Renal cortical epithelial cell (primary cell): ENCODE data around the gene CDSN. TPM values are rescaled to one million over a fixed set of nuclear protein-coding genes. Genes with fewer than 3 reads are reported as not detected.
"Not testable (repeated sequence)": the region's sequence is repeated elsewhere in the genome, so short reads cannot be mapped to it uniquely, and the experiment has no call there.

Experiments used
- DNase-seq: peaks from one replicate; pipeline ENCODE4 v3.0.0-alpha.2; 2011; ENCODE audit warnings: low read depth
- total RNA-seq: library from RNA; depleted of rRNA; stranded (reverse); fragments of >200 nt; gene quantifications from 2 replicates; pipeline ENCODE4 v1.2.3, GENCODE V29; 2014

CDSN gene
- under 0.01 and 0.05 TPM in 2 replicates for total RNA-seq

GRCh38 chr6:31120151-31120915 lies at the start of gene CDSN:
TSS of gene CDSN (minus strand) at chr6:31120446. CDS start at chr6:31120419, 27 bp downstream.
- DNase-seq, result no peak

GRCh38 chr6:31169123-31169857 lies 49.0 kb upstream of the CDSN start:
- peak; percentile 30 for DNase-seq

DNA sequence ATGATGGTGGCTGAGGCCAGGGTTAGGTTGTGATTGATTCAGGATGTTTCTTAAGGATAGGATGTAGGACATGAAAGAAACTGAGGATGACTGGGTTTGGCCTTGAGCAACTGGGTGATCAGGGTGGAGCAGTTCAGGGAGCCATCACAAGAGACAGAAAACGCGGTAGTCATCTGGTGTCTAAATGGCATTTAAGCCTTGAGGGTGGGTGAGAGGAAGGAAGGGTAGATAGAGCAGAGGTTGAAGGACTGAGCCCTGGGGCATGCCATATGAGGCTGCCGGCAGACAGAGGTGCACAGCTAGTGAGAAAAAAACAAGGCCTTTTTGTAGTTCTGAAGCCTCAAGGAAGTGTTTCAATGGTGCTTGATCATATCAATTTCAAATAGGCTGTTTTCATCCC lies 48.4 kb upstream of the CDSN start:
- DNase-seq, result no peak

DNA sequence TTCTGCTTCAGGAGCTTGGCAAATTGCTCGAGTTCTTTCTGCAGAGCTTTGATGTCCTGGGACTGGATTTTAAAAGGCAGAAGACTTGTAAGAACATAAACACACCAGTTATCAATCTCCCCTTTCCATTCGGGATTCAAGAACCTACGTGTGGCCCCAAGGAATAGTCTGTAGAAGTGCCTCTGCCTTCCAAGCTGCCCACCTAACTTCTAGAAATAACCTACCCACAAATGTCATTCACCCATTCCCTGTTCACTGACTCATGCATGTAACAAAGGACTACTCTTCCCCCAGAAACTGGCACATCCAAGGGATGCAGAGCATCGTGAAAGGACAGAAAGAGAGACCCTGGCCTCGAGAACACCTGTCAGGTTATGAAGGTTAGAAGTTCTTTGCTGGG lies 45.7 kb upstream of the CDSN start:
- no peak for DNase-seq

GRCh38 chr6:31165064-31165832 lies 45.0 kb upstream of the CDSN start:
- DNase-seq, result not testable (repeated sequence)

- DNase-seq, result not testable (repeated sequence)
These were observed 44.3 kb upstream of the CDSN start for GRCh38 chr6:31164475-31165063.

GRCh38 chr6:31163922-31164321 lies 43.7 kb upstream of the CDSN start:
- peak; percentile 89 for DNase-seq

DNA sequence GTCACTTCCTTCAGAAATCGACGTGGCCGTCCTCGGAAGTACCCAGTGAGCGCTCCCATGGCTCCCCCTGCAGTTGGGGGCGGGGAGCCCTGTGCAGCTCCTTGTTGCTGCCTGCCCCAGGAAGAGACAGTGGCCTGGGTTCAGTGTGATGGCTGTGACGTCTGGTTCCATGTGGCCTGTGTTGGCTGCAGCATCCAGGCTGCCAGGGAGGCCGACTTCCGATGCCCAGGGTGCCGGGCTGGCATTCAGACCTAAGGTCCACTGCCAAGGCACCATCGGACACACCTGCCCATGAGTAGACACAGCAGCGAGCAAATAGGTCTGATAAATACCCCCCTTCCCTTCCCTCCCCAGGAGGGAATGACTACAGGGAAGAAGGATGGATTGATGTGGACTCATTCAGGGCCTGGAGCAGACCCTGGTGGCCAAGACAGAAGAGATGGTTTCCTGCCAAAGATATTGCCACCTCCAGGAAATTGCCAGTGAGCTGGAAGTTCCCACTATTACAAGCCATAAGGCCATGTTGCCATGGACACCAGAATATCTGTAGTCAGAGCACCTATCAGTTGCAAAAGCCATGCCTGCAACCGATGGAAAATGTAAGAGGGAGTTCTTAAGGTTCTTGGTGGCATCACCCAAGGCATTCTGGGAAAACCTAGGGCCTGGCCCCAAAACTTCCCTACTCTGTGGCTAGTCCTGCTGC lies 42.4 kb upstream of the CDSN start:
- DNase-seq, result no peak

- no peak for DNase-seq
These were observed 41.2 kb upstream of the CDSN start for GRCh38 chr6:31161216-31162126.

- DNase-seq, result peak; percentile 38
These were observed 38.9 kb upstream of the CDSN start for GRCh38 chr6:31158863-31159855.

GRCh38 chr6:31158140-31158862 lies 38.1 kb upstream of the CDSN start, which contains the start of gene TCF19:
TSS of gene TCF19 (plus strand) at chr6:31158589. CDS start at chr6:31159470, 881 bp downstream.
- DNase-seq, result peak; percentile 96

DNA sequence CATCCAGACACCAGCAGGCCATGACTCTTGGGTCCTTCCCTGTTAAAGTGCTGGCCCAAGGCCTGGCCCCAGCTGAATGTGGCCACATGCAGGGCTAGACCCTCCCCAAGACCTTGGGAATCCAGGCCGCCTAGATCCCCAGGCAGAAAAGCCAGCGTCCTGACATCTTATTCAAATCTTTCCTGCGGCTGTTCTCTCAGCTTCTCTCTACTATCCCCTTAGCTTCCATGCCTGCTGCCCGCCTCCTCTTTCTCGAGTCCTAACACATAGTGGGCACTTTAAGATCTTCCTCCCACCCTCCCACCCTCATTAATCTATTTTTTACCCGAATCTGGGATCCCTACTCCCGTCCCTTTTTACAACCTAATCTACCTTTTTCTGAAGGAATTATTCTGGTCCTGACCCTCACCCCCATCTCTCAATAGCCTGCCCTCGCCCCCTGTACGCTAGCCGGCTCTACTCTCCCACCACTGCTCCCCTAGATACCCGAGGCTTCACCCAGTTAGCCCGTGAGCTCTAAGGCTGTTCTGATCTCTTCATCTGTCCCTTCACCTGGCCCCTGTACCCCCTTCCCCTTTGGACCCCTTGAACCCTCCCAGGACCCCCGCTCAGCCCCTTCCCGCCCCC lies 37.4 kb upstream of the CDSN start, which contains the start of gene CCHCR1:
Gene CCHCR1, minus strand, starts transcription at position 290 of the 627 bp plus-strand sequence. Its CDS starts 202 bp downstream, at position 88.
- DNase-seq, result no peak

- DNase-seq, result no peak
These were observed 36.4 kb upstream of the CDSN start for GRCh38 chr6:31156641-31157040.

DNA sequence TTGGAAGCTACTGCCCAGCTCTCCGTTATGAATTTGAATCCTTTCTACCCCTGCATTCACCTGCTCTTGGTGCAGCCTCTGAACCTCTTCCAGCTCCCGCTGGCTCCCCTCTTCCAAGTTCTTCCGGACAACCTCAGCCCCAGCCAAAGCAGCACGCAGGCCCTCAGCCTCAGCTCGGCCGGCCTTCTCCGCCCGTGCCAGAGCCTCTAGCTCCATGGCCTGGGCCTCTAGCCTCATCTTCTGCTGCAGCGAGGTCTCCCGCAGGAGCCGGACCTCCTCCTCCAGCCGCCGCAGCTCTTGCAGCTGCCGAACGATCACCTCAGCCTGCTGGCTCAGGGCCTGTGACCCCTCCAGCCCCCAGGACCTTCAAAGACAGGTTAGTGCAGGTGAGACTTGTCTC lies 34.2 kb upstream of the CDSN start:
- no peak for DNase-seq

DNA sequence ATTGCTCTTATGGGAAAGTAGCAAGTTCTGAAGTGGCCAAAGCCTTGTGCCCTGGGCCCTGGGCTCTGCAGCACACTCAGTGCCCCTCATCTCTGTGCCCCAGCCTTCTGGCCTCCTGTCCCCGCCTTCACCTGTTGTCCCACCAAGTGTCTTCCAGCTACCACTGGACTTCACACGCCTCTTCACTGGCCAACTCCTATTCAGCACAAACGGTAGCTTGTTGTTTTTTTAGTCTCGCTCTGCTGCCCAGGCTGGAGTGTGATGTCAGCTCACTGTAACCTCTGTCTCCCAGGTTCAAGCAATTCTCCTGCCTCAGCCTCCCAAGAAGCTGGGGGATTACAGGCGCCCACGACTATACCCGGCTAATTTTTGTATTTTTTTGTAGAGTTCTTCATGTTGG lies 32.5 kb upstream of the CDSN start:
- peak; percentile 82 for DNase-seq

DNA sequence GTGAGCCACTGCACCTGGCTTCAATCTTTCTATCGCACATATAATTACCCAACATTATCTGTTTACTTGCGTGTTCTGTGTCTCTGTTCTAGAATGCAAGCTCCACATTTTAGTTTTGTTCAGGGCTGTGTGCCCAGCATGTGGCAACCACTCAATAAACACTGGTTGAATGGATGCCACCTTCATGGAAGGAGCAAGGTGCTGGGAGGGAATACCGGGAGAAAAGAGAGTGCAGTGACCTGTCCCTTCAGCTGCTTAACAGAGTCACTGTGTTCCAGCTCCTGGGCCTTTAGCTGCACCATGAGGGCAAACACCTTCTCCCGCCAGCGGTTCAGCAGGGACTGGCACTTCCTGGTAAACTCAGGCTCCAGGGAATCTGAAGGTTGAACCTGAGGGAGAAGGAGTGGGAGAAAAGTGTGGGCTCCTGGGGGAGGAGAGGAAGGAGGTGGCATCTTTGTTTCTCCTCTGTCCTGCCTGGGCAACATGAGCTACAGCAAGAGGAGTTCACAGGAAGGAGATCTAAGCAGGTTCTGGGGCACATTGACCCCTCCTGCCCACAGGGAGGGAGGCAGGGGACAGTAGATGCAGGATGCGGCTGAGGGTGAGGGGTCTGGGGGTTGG lies 29.7 kb upstream of the CDSN start:
- DNase-seq, result no peak

- no peak for DNase-seq
These were observed 25.1 kb upstream of the CDSN start for GRCh38 chr6:31145386-31145785.
